Measurements from ENCODE around the gene AP1M2.
A peak's percentile ranks its signal among the peaks of the same experiment; 100 is the strongest.

- TF ChIP-seq CTCF (conservative IDR thresholded peaks at IDR 0.05; ENCODE audit: low read depth, low read length) (peak; percentile 99), EZH2 (IDR thresholded peaks at IDR 0.05; ENCODE audit: borderline replicate concordance, low read depth, low read length, poor library complexity, severe bottlenecking) (no peak)
Observed at GRCh38 chr19:10580979-10581631, 6.0 kb downstream of the AP1M2 start.
